Panc1 (cell line): Measurements from ENCODE around the gene IL1A. TPM values are rescaled to one million over a fixed set of nuclear protein-coding genes. Genes with fewer than 3 reads are reported as not detected.

Source experiments
- ATAC-seq: fragments of 200-7000 bp; cut with Tn5 transposase; 2 replicates; pipeline ENCODE4 v1.9.1; 2020; ENCODE audit warnings: mild to moderate bottlenecking, moderate library complexity
- BruUV-seq: library from RNA; stranded (reverse); fragments of 400-500 nt; replicated peaks from 2 replicates; lab custom pipeline; 2021; lab: Mats Ljungman, UMichigan
- CTCF ChIA-PET: fragments of 300-600 bp; sonication (Branson Sonifier 250); formaldehyde crosslinking; loops from one replicate; lab custom pipeline; 2022; ENCODE audit warnings: antibody characterized with exemption; lab: Charles Lee
- POLR2A ChIA-PET: fragments of 300-600 bp; sonication (Branson Sonifier 250); formaldehyde crosslinking; loops from one replicate; lab custom pipeline; 2022; ENCODE audit warnings: antibody characterized with exemption; lab: Charles Lee
- DNase-seq: peaks from one replicate; pipeline ENCODE4 v3.0.0-alpha.2; 2010; ENCODE audit warnings: low read depth, low spot score
- H3K27ac ChIP-seq: 2 replicates; pipeline ENCODE4 v1.5.1; 2011; ENCODE audit warnings: mild to moderate bottlenecking, low read length, inconsistent platforms
- H3K27me3 ChIP-seq: fragments of 200-500 bp; sonication (Bioruptor generic); 2 replicates; pipeline ENCODE4 v1.6.0; 2014; ENCODE audit warnings: low read length, inconsistent platforms; ENCODE audit not compliant: control insufficient read depth, insufficient read depth
- H3K36me3 ChIP-seq: fragments of 200-500 bp; sonication (Bioruptor generic); 2 replicates; pipeline ENCODE4 v1.5.1; 2014; ENCODE audit warnings: inconsistent platforms, mild to moderate bottlenecking, low read length, moderate library complexity; ENCODE audit not compliant: control insufficient read depth, insufficient read depth
- H3K4me1 ChIP-seq: 2 replicates; pipeline ENCODE4 v1.5.1; 2011; ENCODE audit warnings: inconsistent platforms, mild to moderate bottlenecking, low read length, moderate library complexity; ENCODE audit not compliant: control insufficient read depth, insufficient read depth
- H3K4me3 ChIP-seq, 2 experiments: 2 replicates each; pipeline ENCODE4 v1.5.1; 2011 to 2012; ENCODE audit warnings: low read depth in 2 of 2, low read length in 2 of 2, mild to moderate bottlenecking in 2 of 2, inconsistent platforms in 1 of 2, moderate library complexity in 1 of 2
- H3K9me3 ChIP-seq: fragments of 200-500 bp; sonication (Bioruptor generic); 2 replicates; pipeline ENCODE4 v1.5.1; 2014; ENCODE audit warnings: low read depth, mild to moderate bottlenecking, inconsistent platforms, low read length, moderate library complexity; ENCODE audit not compliant: control insufficient read depth, insufficient read depth
- CTCF ChIP-seq: fragments of 450-650 bp; IDR thresholded peaks from 2 replicates; pipeline ENCODE4 v1.5.1; 2017; ENCODE audit warnings: mild to moderate bottlenecking
- POLR2AphosphoS5 ChIP-seq: IDR thresholded peaks from 2 replicates; pipeline ENCODE4 v1.6.1; 2012; ENCODE audit warnings: mild to moderate bottlenecking, low read depth, low read length, moderate library complexity
- REST ChIP-seq, 2 experiments: IDR thresholded peaks; 2 replicates each; pipeline ENCODE4 v1.6.1; 2011 to 2012; ENCODE audit warnings: low read depth in 2 of 2, control low read depth in 1 of 2, low read length in 1 of 2, mild to moderate bottlenecking in 1 of 2, moderate library complexity in 1 of 2; ENCODE audit not compliant: insufficient read depth in 1 of 2
- SIN3A ChIP-seq: IDR thresholded peaks from 2 replicates; pipeline ENCODE4 v1.6.1; 2012; ENCODE audit warnings: low read depth, mild to moderate bottlenecking, low read length, moderate library complexity, borderline replicate concordance; ENCODE audit not compliant: insufficient read depth
- TCF7L2 ChIP-seq: IDR thresholded peaks from 2 replicates; pipeline ENCODE4 v1.6.1; 2011; ENCODE audit warnings: mild to moderate bottlenecking, low read depth, low read length, inconsistent platforms
- in situ Hi-C: cut with HindIII; loops from 2 replicates; pipeline ENCODE4 v1.10.0; 2016; ENCODE audit warnings: low sequenced_read_pairs, low pct_unique_long_range_greater_than_20kb
- intact Hi-C: fragments of 100-400 bp; cut with micrococcal nuclease; formaldehyde crosslinking; loops from one replicate; pipeline ENCODE4 v1.10.0; 2022; ENCODE audit not compliant: unreplicated experiment
- total RNA-seq: library from RNA; stranded (reverse); gene quantifications from one replicate; pipeline ENCODE4 v1.2.1, GENCODE V29; 2021; ENCODE audit not compliant: unreplicated experiment

Gene IL1A
- total RNA-seq, 1 experiment from 2014 or later, result not detected

GRCh38 chr2:112733871-112734270, 50.4 kb downstream of the IL1A start:
- ChIA-PET POLR2A (interaction anchor here (1.0 kb wide), 1 partner anchor 146 kb away, joined by 3 read pairs; no protein-coding TSS in a partner anchor), CTCF (no interaction called here)
- H3K4me1 ChIP-seq, result peaks cover 9% of the 10 kb centered on the region; the same call in 1 of the 2 replicates
- H3K36me3 ChIP-seq, result no peaks in the 10 kb centered on the region; the same call in 1 of the 2 replicates
- H3K4me3 ChIP-seq, result no peak overlapping the region
- no peak overlapping the region for H3K27ac ChIP-seq
- TF ChIP-seq REST (IDR thresholded peaks at IDR 0.05; ENCODE audit: insufficient read depth in 1 of 2, low read depth in 2 of 2, low read length in 1 of 2), result no peak
- TF ChIP-seq POLR2AphosphoS5, result no peak
- TF ChIP-seq CTCF, result no peak
- no peak for TF ChIP-seq SIN3A
- TF ChIP-seq TCF7L2, result no peak
- no TSS peak for BruUV-seq
- no peaks in the 10 kb centered on the region for H3K9me3 ChIP-seq
- no peak for DNase-seq
- in situ Hi-C loops, result no loop called here
- ATAC-seq, result no peak
- intact Hi-C loops, result no loop called here
- no peaks in the 10 kb centered on the region for H3K27me3 ChIP-seq

GRCh38 chr2:112733456-112733855, 50.8 kb downstream of the IL1A start:
- Histone ChIP-seq H3K27me3 (no peaks in the 10 kb centered on the region), H3K9me3 (no peaks in the 10 kb centered on the region), H3K36me3 (no peaks in the 10 kb centered on the region; the same call in 1 of the 2 replicates), H3K4me1 (peaks cover 9% of the 10 kb centered on the region; the same call in 1 of the 2 replicates), H3K27ac (no peak overlapping the region), H3K4me3 (no peak overlapping the region)
- no peak for DNase-seq
- BruUV-seq, result no TSS peak
- in situ Hi-C loops, result no loop called here
- POLR2A ChIA-PET, result interaction anchor here (1.0 kb wide), 1 partner anchor 146 kb away, joined by 3 read pairs; no protein-coding TSS in a partner anchor
- no peak for ATAC-seq
- TF ChIP-seq CTCF, result no peak
- no peak for TF ChIP-seq SIN3A
- TF ChIP-seq POLR2AphosphoS5, result no peak
- no peak for TF ChIP-seq TCF7L2
- no peak for TF ChIP-seq REST (IDR thresholded peaks at IDR 0.05; ENCODE audit: insufficient read depth in 1 of 2, low read depth in 2 of 2, low read length in 1 of 2)
- CTCF ChIA-PET, result no interaction called here
- intact Hi-C loops, result no loop called here
